Ammon's horn (tissue), 1 donor: ENCODE measurements around the gene CD14.
"Not testable (repeated sequence)": the region's sequence is repeated elsewhere in the genome, so short reads cannot be mapped to it uniquely, and the experiment has no call there.

Experiments
- DNase-seq: peaks from one replicate; pipeline ENCODE4 v3.0.0-alpha.2; 2016; ENCODE audit warnings: low spot score

CD14 gene

GRCh38 chr5:140635291-140636257 is 2.6 kb upstream of the CD14 start:
- no peak for DNase-seq

- DNase-seq: no peak
These were observed 1.1 kb upstream of the CD14 start for GRCh38 chr5:140634103-140634502.

- no peak for DNase-seq
These were observed 526 bp upstream of the CD14 start for GRCh38 chr5:140633501-140633900.

- DNase-seq: peak; percentile 55
These were observed 482 bp downstream of the CD14 start for GRCh38 chr5:140632366-140633020.

GRCh38 chr5:140631831-140632365 is 1.1 kb downstream of the CD14 start:
- no peak for DNase-seq

- DNase-seq: peak; percentile 38
These were observed 1.9 kb downstream of the CD14 start for GRCh38 chr5:140631036-140631417.

- no peak for DNase-seq
These were observed 2.5 kb downstream of the CD14 start for GRCh38 chr5:140630292-140631035.

GRCh38 chr5:140628711-140629110 is 4.3 kb downstream of the CD14 start:
- no peak for DNase-seq

- no peak for DNase-seq
These were observed 5.0 kb downstream of the CD14 start for GRCh38 chr5:140627972-140628371.

GRCh38 chr5:140624886-140625285 is 8.1 kb downstream of the CD14 start:
- DNase-seq: not testable (repeated sequence)

- not testable (repeated sequence) for DNase-seq
These were observed 9.9 kb downstream of the CD14 start for GRCh38 chr5:140623061-140623460.

GRCh38 chr5:140622301-140622700 is 10.7 kb downstream of the CD14 start:
- DNase-seq: no peak

- no peak for DNase-seq
These were observed 21.9 kb downstream of the CD14 start for GRCh38 chr5:140611020-140611521.

GRCh38 chr5:140609126-140609525 is 23.8 kb downstream of the CD14 start:
- peak; percentile 70 for DNase-seq

- DNase-seq: no peak
These were observed 24.3 kb downstream of the CD14 start for GRCh38 chr5:140608722-140609121.

- DNase-seq: no peak
These were observed 25.9 kb downstream of the CD14 start for GRCh38 chr5:140607031-140607430.

- no peak for DNase-seq
These were observed 27.1 kb downstream of the CD14 start for GRCh38 chr5:140605879-140606278.

GRCh38 chr5:140603734-140604133 is 29.2 kb downstream of the CD14 start:
- no peak for DNase-seq

- not testable (repeated sequence) for DNase-seq
These were observed 29.6 kb downstream of the CD14 start for GRCh38 chr5:140603446-140603698.

- DNase-seq: no peak
These were observed 30.8 kb downstream of the CD14 start for GRCh38 chr5:140602147-140602546.

- no peak for DNase-seq
These were observed 32.9 kb downstream of the CD14 start for GRCh38 chr5:140600096-140600495.

- no peak for DNase-seq
These were observed 34.1 kb downstream of the CD14 start for GRCh38 chr5:140598836-140599235.
